Endothelial cell of umbilical vein (primary cell): ENCODE results near the gene STOM. TPM values are rescaled to one million over a fixed set of nuclear protein-coding genes. Genes with fewer than 3 reads are reported as not detected.

Experiments used
- BruUV-seq: library from RNA; stranded (reverse); fragments of 400-500 nt; replicated peaks from 2 replicates; lab custom pipeline; 2021; lab: Mats Ljungman, UMichigan
- CTCF ChIA-PET: fragments of 300-600, 350-600 bp; sonication (Branson Sonifier 250); formaldehyde crosslinking; loops from one replicate; lab custom pipeline; 2021; ENCODE audit warnings: antibody characterized with exemption, inconsistent platforms; lab: Charles Lee
- POLR2A ChIA-PET: fragments of 300-600, 350-600 bp; sonication (Branson Sonifier 250); formaldehyde crosslinking; loops from one replicate; lab custom pipeline; 2021; ENCODE audit warnings: antibody characterized with exemption, inconsistent platforms; lab: Charles Lee
- DNase-seq: peaks from one replicate; pipeline ENCODE4 v3.0.0-alpha.2; 2011; ENCODE audit warnings: low read depth, low spot score
- FAIRE-seq: peaks from 2 replicates; lab custom pipeline; 2011; peaks lifted over from hg19 to GRCh38; lab: Jason Lieb, UNC
- H2AFZ ChIP-seq: 2 replicates; pipeline ENCODE4 v1.6.0; 2012; ENCODE audit warnings: low read depth, low read length, control low read depth, inconsistent platforms
- H3K27ac ChIP-seq: 2 replicates; pipeline ENCODE4 v1.5.1; 2011; ENCODE audit warnings: low read depth, mild to moderate bottlenecking, control low read depth, low read length, moderate library complexity; ENCODE audit not compliant: insufficient read depth
- H3K27me3 ChIP-seq, 2 experiments: 2 replicates each; pipeline versions ENCODE4 v1.6.0 to v1.6.1; 2011; ENCODE audit warnings: low read length in 2 of 2, mixed read lengths in 1 of 2; ENCODE audit not compliant: control insufficient read depth in 2 of 2, insufficient read depth in 2 of 2
- H3K36me3 ChIP-seq, 2 experiments: 2 replicates in 1 of 2; 3 replicates in 1 of 2; pipeline ENCODE4 v1.5.1; 2011; ENCODE audit warnings: low read length in 2 of 2, mild to moderate bottlenecking in 1 of 2, moderate library complexity in 1 of 2; ENCODE audit not compliant: control insufficient read depth in 2 of 2, insufficient read depth in 2 of 2; ENCODE audit errors: extremely low read depth in 1 of 2
- H3K4me1 ChIP-seq: 3 replicates; pipeline ENCODE4 v1.5.1; 2011; ENCODE audit warnings: mild to moderate bottlenecking, low read length; ENCODE audit not compliant: control insufficient read depth, insufficient read depth; ENCODE audit errors: extremely low read depth
- H3K4me2 ChIP-seq: 2 replicates; pipeline ENCODE4 v1.6.1; 2011; ENCODE audit warnings: low read length, control low read depth, mixed read lengths; ENCODE audit not compliant: insufficient read depth
- H3K4me3 ChIP-seq, 3 experiments: fragments of 200-600 bp in 1 of 3; sonication (generic), shearing (Covaris generic) in 1 of 3; replicated peaks in 1 of 3; 2 replicates each; pipeline ENCODE4 v1.5.1; 2011 to 2016; ENCODE audit warnings: control low read depth in 3 of 3, low read length in 3 of 3, mild to moderate bottlenecking in 2 of 3, inconsistent platforms in 1 of 3, low read depth in 1 of 3, moderate library complexity in 1 of 3; ENCODE audit not compliant: insufficient read depth in 1 of 3
- H3K79me2 ChIP-seq: 2 replicates; pipeline ENCODE4 v1.6.0; 2012; ENCODE audit warnings: low read length, inconsistent platforms; ENCODE audit not compliant: control insufficient read depth, insufficient read depth
- H3K9ac ChIP-seq: replicated peaks from 2 replicates; pipeline ENCODE3; 2011; ENCODE audit warnings: low read length, control low read depth; ENCODE audit not compliant: insufficient read depth; ENCODE audit errors: extremely low read depth
- H3K9me1 ChIP-seq: replicated peaks from 3 replicates; pipeline ENCODE4 v1.6.0; 2011; ENCODE audit warnings: mild to moderate bottlenecking, low read length; ENCODE audit not compliant: control insufficient read depth, insufficient read depth; ENCODE audit errors: extremely low read depth
- H3K9me3 ChIP-seq: replicated peaks from 2 replicates; pipeline ENCODE4 v1.5.1; 2012; ENCODE audit warnings: low read length, inconsistent platforms; ENCODE audit not compliant: control insufficient read depth, insufficient read depth
- H4K20me1 ChIP-seq: replicated peaks from 2 replicates; pipeline ENCODE3; 2011; ENCODE audit warnings: mild to moderate bottlenecking, low read length; ENCODE audit not compliant: control insufficient read depth, insufficient read depth; ENCODE audit errors: extremely low read depth
- EZH2 ChIP-seq: IDR thresholded peaks from 2 replicates; pipeline ENCODE4 v1.6.1; 2012; ENCODE audit warnings: borderline replicate concordance, low read depth, mild to moderate bottlenecking, moderate library complexity, low read length, inconsistent platforms; ENCODE audit not compliant: severe bottlenecking
- FOS ChIP-seq: IDR thresholded peaks from 2 replicates; pipeline ENCODE4 v1.6.1; 2011; ENCODE audit warnings: mild to moderate bottlenecking, low read length, moderate library complexity, borderline replicate concordance; ENCODE audit not compliant: insufficient read depth
- GATA2 ChIP-seq: IDR thresholded peaks from 2 replicates; pipeline ENCODE4 v1.7.0; 2011; ENCODE audit warnings: low read depth, mild to moderate bottlenecking, moderate library complexity, mixed read lengths, low read length; ENCODE audit not compliant: insufficient read length, insufficient read depth
- POLR2AphosphoS5 ChIP-seq: IDR thresholded peaks from 2 replicates; pipeline ENCODE4 v1.6.1; 2012; ENCODE audit warnings: low read depth, mild to moderate bottlenecking, control low read depth, low read length, moderate library complexity; ENCODE audit not compliant: insufficient read depth
- dilution Hi-C: fragments of 300-500 bp; cut with MboI; formaldehyde crosslinking; loops from one replicate; pipeline ENCODE4 v1.15.0; 2019; ENCODE audit warnings: low sequenced_read_pairs; ENCODE audit not compliant: extremely low pct_ligation_motif_present
- intact Hi-C: fragments of 100-400 bp; cut with micrococcal nuclease; formaldehyde crosslinking; loops from one replicate; pipeline ENCODE4 v1.10.0; 2022
- polyA plus RNA-seq, 4 experiments: library from polyadenylated mRNA; depleted of rRNA in 3 of 4; stranded (reverse) in 3 of 4; unstranded in 1 of 4; fragments of >200 nt; gene quantifications; 2 replicates each; pipeline versions ENCODE4 v1.2.1 to v1.2.3, GENCODE V29; 2011 to 2012; ENCODE audit warnings: missing spikeins in 1 of 4
- total RNA-seq: library from RNA; stranded (reverse); gene quantifications from 2 replicates; pipeline ENCODE4 v1.2.3, GENCODE V29; 2021
- TF ChIP-seq, protein P1 (sequence below): IDR thresholded peaks from 2 replicates; pipeline ENCODE4 v1.6.1; 2011; ENCODE audit not compliant: insufficient read depth, insufficient read length
- TF ChIP-seq, protein P2 (sequence below), 2 donors: IDR thresholded peaks; 1 replicate in 1 of 2; 2 replicates in 1 of 2; pipeline ENCODE4 v1.5.1; 2011; ENCODE audit warnings: low read length in 2 of 2, mild to moderate bottlenecking in 2 of 2, moderate library complexity in 2 of 2, control low read depth in 1 of 2, inconsistent platforms in 1 of 2, low read depth in 1 of 2; ENCODE audit not compliant: insufficient read depth in 1 of 2; ENCODE audit errors: extremely low read depth in 1 of 2

STOM gene
- total and polyA plus RNA-seq, 2 donors (not counting 3 experiments of a cell fraction or from before 2014, with no cell fraction given), result 153 to 170 TPM

DNA sequence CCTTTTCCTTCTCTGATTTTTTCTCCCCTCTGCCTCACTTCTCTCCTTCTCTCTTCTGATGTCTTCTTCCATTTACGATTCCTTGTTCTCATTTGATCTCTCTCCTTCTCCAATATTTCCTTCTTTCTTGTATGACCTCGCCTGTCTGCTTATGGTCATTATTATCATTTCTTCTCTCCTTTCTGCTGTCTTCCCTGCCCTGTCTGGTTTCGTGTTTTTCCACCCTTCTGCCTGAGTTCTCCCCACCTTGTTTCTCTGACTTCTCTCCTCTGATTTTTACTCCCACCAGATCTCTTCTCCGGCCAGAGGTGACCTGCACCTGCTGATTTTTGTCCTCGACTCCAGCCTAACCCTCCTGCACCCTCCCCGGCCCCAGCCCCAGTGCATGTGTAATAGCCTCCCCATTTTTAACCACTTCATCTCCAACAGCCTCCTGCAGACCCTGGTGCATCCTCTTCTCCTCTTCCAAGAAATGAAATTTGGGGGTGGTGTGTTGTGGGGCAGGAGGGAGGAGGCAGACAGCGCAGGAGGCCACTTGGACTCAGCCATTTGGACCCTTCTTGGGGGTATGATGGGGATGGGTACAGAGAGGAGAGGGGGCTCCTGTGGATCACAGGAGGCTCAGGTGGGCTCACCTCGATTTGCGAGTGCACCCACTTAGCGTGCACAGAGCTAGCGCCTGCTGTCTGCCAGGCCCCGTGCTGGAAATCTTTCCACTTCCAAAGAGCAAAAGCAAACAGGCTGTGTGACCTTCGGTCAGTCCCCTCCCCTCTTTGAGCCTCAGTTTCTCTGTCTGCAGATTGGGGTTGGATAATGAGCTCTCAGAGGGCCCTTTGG lies 69.5 kb downstream of the STOM start:
- ChIA-PET POLR2A (no interaction called here), CTCF (interaction anchor here (1.0 to 4.2 kb wide), 4 partner anchors 20 to 22 kb away, joined by 4 to 49 read pairs (median 6); no protein-coding TSS in a partner anchor)
- intact Hi-C loops, result no loop called here
- dilution Hi-C loops, result no loop called here
- Histone ChIP-seq H3K27ac (no peak overlapping the region), H2AFZ (no peak overlapping the region), H3K36me3 (peaks cover 2 to 18% of the 10 kb centered on the region in 2 experiments), H3K9me3 (no peaks in the 10 kb centered on the region), H3K9ac (peak overlapping the region; percentile 51), H4K20me1 (no peaks in the 10 kb centered on the region), H3K4me3 (peak overlapping the region; percentile 41 to 52 (median 44)), H3K4me2 (peak overlapping the region; percentile 74), H3K79me2 (no peaks in the 10 kb centered on the region), H3K9me1 (no peaks in the 10 kb centered on the region), H3K27me3 (no peaks in the 10 kb centered on the region), H3K4me1 (peaks cover 15% of the 10 kb centered on the region)
- TF ChIP-seq FOS (no peak), GATA2 (no peak), POLR2AphosphoS5 (no peak), EZH2 (no peak)
- TF ChIP-seq, protein P1, sequence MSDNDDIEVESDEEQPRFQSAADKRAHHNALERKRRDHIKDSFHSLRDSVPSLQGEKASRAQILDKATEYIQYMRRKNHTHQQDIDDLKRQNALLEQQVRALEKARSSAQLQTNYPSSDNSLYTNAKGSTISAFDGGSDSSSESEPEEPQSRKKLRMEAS, result no peak
- TF ChIP-seq, protein P2, sequence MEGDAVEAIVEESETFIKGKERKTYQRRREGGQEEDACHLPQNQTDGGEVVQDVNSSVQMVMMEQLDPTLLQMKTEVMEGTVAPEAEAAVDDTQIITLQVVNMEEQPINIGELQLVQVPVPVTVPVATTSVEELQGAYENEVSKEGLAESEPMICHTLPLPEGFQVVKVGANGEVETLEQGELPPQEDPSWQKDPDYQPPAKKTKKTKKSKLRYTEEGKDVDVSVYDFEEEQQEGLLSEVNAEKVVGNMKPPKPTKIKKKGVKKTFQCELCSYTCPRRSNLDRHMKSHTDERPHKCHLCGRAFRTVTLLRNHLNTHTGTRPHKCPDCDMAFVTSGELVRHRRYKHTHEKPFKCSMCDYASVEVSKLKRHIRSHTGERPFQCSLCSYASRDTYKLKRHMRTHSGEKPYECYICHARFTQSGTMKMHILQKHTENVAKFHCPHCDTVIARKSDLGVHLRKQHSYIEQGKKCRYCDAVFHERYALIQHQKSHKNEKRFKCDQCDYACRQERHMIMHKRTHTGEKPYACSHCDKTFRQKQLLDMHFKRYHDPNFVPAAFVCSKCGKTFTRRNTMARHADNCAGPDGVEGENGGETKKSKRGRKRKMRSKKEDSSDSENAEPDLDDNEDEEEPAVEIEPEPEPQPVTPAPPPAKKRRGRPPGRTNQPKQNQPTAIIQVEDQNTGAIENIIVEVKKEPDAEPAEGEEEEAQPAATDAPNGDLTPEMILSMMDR (IDR thresholded peaks at IDR 0.05; ENCODE audit: extremely low read depth in 1 of 2, insufficient read depth in 1 of 2, low read depth in 1 of 2, low read length in 2 of 2), result no peak
- no peak for DNase-seq
- FAIRE-seq, result no peak
- no TSS peak for BruUV-seq
